Activated CD8-positive, alpha-beta memory T cell treated with anti-CD3 and anti-CD28 coated beads for 48 hours (primary cell): Measurements from ENCODE around the gene FAM50B.
A peak's percentile ranks its signal among the peaks of the same experiment; 100 is the strongest.

Experiments
- DNase-seq, 3 experiments: peaks; one replicate each; pipeline ENCODE4 v3.0.0-alpha.2; 2020; ENCODE audit warnings: low read depth in 2 of 3, low spot score in 2 of 3

FAM50B gene

GRCh38 chr6:3848925-3849605 lies at the start of gene FAM50B:
TSS of gene FAM50B (plus strand) at chr6:3849373. CDS start at chr6:3849812, 439 bp downstream.
- peak; percentile 64 to 79 (median 78) for DNase-seq

GRCh38 chr6:3799719-3800118 lies 49.5 kb upstream of the FAM50B start:
- no peak for DNase-seq

GRCh38 chr6:3800850-3801591 lies 48.2 kb upstream of the FAM50B start:
- DNase-seq, result no peak

- DNase-seq, result no peak
These were observed 47.2 kb upstream of the FAM50B start for GRCh38 chr6:3801960-3802359.

DNA sequence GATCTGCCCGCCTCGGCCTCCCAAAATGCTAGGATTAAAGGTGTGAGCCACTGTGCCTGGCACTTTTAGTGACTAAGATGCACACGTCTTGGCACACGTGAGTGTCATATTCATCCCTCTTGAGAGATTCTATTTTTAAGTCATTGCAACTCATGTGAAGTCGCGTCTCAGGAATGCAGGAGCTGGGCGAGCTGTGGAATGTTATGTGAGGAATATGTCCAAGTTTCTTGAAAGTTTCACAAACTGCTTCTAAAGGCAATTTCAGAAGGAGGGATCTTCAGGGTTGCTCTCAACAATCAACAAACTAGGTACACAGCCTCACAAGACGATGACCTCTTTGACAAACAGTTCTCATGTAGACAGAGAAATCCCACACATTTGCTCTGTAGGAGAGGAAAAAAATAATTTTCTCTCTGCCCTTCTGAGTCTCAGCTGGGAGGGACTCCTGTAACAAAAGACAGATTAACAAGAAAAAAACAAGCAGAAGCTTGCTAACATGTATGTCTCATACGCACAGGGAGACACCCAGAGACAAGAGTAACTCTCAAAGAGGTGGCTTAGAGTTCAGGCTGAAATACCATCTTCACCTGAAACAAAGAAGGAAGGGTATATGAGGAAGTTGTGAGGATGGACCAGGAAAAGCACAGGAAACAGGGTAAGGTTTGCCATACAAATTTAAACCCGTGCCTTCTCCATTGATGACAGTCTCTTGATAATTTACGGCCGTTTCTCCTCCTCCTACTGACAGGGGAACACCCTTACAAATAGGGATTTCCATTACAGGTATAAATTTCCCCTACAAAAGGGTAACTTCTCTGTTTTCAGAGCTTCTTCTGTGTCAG lies 45.3 kb upstream of the FAM50B start:
- no peak for DNase-seq

GRCh38 chr6:3804964-3805363 lies 44.2 kb upstream of the FAM50B start:
- DNase-seq, result no peak

DNA sequence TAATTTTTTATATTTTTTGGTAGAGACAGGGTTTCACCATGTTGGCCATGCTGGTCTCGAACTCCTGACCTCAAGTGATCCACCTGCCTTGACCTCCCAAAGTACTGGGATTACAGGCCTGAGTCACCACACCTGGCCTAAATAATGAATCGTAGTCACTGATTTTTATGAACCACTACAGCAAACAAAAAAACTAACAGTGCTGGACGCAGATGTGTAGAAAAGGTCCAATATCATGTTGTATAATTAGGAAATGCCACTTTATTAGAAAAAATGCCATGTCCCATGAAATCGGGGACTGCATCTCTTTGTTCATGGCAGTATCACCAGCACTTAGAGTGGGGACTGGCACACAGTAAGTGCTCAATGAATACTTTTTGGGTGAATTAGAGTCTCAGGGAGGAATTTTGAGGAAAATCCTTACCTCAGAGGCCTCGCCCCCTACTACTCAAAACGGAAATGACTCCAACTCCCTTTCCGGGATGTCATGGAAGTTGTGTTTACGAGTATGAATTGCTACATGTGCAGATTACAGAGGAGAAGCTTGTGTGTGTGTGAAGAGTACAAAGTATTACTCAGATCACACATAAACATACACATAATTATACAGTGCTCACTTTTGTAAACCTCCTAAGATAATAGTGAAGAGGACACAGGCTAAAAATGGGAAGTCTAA lies 43.6 kb upstream of the FAM50B start:
- DNase-seq, result no peak

DNA sequence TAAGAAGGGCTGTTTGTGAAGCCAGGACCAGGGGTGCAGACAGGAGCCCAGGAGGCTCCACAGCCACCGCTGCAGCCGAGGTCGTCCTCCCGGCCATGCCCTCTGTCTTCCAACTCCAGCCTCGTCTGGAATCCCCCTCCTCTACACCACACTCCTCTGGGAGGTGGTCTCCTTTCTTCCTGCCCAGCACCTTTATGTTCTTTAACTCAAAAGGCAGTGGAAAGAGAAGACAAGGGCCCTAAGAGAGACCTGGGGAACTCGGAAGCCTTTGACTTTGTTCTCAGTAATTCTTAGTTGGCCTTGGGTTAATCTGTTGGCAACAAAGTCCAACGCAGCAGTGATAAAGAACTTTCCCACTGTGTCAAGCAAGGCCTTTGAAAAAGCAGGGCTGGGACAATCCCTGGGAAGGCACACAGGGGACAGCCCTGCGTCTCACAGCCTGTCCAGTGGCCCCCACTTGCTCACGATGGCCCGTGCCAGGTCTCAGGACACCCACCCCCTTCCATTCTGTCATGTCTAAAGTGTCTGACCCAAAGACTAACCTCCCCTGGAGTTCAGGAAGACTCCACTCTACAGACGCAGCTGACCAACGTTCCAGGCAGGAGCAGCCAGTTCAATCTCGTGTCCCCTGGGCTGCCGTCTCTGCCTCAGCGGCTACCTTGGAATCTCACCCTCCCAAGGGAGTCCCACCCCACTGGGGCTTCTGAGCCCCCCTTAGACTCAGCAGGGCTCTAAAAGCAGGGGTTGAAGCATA lies 42.8 kb upstream of the FAM50B start:
- no peak for DNase-seq

DNA sequence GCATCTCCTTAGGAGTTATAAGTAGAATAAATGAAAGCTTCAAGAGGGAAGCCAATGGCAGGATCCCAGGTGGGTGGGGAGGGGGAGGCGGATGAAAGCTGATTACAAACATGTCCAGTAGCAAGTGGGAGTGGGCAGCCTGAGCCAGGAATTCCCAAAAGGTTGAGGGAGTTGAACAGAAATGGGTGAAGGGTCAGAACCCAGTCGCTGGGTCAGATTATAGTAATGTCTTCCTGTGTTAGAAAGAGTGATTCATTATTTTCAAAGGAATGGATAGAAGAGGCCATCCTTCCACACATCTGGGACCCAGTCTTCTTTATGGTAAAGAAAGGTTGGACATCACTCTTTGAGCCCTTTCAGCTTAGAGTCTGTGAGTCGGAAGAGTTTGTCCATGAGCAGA lies 41.0 kb upstream of the FAM50B start:
- no peak for DNase-seq

GRCh38 chr6:3808759-3809514 lies 40.2 kb upstream of the FAM50B start:
- no peak for DNase-seq

- DNase-seq, result no peak
These were observed 39.7 kb upstream of the FAM50B start for GRCh38 chr6:3809515-3809891.

- DNase-seq, result no peak
These were observed 39.2 kb upstream of the FAM50B start for GRCh38 chr6:3809982-3810381.

GRCh38 chr6:3811191-3811590 lies 38.0 kb upstream of the FAM50B start:
- DNase-seq, result no peak

DNA sequence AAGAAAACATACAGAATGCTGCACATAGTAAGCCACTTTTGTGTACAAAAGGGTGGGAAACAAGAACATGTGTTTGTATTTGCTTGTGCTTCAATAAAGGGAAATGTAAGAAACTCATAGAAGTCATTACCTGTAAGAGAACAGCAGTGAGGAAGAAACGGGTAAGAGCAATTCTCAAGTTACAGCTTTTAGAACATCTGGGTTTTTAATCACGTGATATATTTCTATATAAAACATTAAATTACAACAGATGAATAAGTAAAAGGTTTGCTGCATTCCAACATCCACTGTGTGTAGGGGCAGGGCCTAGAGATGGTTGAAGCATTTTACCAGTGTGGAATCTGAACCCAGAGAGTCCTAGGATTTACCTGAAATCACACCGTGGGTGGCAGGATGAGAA lies 36.6 kb upstream of the FAM50B start:
- no peak for DNase-seq

GRCh38 chr6:3813150-3813780 lies 35.9 kb upstream of the FAM50B start:
- no peak for DNase-seq

- DNase-seq, result no peak
These were observed 35.3 kb upstream of the FAM50B start for GRCh38 chr6:3813918-3814317.

DNA sequence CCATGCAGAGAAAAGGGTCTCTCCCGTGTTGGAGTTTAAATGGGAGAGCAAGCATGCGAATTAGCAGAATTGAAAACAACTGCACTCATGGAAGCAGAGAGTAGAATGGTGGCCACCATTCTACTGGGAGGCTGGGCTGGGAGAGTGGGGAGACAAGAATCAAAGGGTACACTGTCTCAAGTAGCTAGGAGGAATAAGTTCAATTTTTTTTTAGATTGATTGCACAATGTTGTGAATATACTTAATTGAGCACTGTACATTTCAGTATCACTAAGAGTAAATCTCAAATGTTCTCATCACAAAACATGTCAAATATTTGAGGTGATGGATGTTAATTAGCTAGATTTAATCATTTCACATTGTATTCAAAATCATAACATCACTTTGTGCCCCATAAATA lies 34.6 kb upstream of the FAM50B start:
- no peak for DNase-seq

DNA sequence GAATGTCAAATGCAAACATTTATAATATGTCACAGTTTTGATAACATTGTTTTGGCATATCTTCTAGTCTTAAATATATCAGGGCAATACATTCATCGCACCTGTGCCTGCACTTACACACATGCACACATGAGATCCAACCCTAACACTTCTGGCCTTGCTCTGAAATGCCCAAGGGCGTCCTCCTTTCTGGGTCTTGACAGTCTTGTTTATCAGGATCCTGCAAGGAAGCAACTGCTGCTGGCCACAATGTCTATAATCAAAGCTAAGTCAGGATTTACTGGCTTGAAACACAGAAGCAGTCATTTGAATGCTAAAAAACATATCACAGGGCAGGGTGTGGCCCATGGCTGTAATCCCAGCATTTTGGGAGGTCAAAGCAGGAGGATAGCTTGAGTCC lies 32.9 kb upstream of the FAM50B start:
- no peak for DNase-seq
